GM18511 (cell line): ENCODE results near the gene PAK5.

ENCODE experiments used
- ATAC-seq: cut with Tn5 transposase; IDR thresholded peaks from one replicate; pipeline ENCODE4 v1.9.1; 2021; ENCODE audit warnings: mild to moderate bottlenecking, moderate library complexity; ENCODE audit not compliant: unreplicated experiment

Gene PAK5

DNA sequence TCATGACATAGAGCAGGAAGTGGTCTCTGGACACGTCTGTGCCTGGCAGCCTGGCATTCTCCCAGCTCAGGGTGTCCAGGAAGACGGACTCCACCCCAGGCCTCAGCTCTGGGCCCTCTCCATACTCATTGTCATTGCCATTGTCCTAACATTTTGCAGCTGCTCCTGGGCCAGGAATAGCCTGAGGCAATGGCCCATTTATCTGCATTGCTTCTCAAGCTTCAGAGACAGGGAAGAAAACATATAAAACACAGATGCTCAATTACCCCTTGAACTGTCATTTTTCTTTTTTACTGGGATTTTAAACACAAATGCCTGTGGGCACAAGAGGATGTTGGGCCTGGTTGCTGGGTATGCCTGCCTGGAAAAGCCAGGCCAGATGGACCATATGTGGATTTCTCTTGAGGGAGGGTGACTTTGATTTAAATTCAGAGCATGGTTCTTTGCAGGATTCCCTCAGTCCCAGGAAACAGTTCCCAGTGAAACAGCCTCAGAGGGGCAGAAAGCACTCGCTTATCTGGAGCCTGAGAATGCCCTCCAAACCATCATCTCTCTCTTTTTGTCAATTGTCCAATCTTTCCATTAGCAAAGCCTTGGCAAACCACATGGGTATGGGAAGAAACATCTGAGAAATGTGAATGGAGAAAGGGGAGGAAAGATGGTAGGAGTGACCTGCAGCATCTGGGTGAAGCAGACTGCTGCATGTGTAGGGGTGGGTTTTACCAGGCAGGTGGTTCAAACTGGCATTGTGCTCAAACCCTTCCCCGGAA is 306.6 kb downstream of the PAK5 start:
- no peak for ATAC-seq

DNA sequence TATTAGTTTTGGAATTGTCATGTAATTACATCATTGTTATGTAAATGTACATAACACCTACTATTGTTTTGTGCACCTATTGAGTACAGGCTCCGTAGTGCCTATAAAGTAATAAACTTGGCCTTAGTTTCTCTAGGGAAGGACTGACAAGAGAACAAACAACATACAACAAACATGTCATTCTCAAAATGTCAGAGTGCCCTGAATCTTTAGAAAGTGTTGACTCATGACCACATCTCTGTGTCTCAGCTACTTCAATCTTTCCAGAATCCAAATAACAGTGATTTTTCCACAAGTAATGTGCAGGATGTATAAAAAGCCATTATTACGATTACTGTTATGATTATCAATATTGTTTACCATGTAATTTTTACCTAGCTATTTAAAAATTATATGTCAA is 307.3 kb downstream of the PAK5 start:
- ATAC-seq: no peak

DNA sequence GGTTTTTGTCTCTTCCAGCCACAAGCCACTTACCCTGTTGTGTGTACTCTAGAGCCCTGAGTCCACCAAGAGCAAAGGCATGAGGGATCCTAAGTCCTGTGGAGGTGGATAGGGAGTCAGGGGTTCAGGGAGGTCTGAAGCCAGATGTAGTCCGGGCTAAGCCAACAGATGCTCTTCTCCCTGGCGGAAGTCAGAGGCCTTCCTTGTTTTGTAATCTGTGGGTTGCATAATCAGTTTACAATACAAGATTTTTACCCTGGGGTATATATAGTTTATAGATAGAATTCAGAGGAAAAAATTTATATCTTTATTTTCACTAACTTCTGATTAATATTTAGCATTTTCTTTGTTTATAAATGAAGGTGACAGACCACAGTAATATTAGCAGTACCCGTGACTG is 315.2 kb downstream of the PAK5 start:
- ATAC-seq: no peak

DNA sequence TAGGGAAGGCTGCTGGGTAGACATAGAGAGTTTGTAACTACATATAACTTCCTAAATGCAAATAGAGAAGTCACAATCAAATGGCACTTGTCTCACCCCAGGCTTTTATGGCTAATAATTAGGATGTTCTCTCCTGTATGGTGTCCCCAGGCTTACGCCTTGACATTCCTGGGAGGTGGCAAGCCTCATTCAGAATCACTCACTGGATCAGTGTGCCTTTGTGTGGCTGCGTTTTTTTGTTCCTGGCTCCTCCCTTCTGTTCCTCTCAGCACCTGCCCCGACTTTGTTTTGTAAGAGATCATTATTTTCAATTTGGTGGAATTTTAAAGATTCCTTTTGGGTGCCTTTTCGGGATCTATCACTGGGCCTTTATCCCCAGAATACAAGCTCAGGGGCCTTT is 318.8 kb downstream of the PAK5 start:
- ATAC-seq: no peak

DNA sequence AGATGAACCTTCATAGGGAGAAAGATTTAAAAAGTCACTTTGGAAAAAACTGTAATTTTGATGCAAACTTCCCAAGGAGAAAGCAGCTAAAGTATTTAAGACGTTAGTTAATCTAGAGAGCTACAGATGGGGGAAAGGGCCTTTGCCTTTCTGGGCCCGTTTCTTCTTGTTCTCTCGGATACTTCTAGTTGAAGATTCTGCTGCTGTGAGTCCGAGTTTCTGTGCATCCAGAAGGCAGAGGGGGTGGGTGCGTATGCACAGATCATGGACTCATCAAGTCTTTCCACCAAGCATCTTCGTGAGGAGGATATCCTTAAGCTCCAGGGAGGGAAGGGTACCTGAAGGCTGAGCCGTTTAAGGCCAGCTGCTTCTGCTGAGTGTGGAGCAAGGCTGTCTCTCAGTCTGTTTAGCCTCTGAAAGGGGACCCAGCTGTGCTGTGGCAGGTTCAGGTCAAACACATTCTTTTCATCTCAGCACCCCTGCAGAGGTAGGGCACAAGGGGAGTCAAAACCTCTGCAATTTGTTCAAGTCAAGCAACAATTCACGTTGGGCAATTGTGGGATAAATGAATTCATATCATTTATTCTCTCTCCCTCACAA is 320.2 kb downstream of the PAK5 start:
- no peak for ATAC-seq

DNA sequence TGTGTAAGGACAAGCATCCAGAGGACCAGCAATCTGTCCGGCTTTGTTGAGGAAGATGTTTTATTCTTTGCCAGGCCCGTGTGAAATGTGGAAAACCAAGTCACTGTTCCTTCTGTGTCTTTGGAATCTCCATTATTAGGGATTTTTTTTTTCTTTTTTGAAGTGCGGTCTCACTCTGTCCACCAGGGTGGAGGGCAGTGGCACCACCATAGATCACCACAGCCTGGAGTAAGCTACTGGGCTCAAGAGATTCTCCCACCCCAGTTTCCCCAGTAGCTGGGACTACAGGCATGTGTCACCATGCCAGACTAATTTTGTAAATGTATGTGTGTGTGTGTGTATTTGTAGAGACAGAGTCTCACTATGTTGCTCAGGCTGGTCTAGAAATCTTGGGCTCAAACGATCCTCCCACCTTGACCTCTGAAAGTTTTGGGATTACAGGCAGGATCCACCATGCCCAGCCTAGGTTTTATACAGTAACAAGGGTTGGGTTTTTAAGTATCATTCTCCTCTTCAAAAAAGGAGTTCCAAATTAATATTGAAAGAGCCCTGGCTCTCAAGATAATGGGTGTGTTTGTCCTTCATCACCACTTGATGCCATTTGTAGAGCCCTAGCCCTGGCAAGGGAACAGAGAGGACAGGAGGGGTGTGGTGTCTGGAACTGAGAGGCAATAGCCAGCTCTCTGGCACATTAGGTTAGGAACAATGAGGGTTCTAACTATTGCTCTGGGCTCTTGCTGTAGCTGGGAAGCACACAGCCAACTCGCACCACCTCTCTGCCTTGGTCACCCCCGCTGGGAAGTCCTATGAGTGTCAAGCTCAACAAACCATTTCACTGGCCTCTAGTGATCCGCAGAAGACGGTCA is 321.3 kb downstream of the PAK5 start:
- no peak for ATAC-seq

DNA sequence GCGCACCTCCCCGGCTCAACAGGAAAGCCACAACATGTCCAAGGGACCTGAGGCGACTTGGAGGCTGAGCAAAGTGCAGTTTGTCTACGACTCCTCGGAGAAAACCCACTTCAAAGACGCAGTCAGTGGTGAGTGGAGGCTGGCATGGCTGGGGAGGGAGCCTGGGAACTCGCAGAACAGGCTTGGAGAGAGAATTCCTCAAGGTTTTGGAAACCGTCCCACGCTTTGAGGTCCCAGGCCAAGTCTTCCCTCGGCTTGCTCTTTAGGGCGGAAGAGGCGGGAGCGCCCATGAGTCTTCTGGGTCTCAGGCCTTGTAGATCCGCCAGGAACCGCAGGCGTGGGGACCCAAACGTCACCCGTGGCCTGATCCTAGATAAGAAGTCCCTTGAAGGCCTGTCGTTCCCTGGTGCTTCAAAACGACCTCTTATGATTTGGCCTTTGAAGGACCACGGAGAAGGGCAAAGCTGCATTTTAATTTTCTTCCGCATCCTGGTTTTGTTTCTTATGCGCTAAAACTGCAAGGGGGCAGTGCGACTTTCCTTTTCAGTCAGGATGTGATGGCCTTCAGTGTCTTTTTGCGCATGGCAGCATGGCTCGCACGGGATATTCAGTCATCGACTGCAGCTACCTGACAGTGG is 322.5 kb downstream of the PAK5 start:
- ATAC-seq: no peak

DNA sequence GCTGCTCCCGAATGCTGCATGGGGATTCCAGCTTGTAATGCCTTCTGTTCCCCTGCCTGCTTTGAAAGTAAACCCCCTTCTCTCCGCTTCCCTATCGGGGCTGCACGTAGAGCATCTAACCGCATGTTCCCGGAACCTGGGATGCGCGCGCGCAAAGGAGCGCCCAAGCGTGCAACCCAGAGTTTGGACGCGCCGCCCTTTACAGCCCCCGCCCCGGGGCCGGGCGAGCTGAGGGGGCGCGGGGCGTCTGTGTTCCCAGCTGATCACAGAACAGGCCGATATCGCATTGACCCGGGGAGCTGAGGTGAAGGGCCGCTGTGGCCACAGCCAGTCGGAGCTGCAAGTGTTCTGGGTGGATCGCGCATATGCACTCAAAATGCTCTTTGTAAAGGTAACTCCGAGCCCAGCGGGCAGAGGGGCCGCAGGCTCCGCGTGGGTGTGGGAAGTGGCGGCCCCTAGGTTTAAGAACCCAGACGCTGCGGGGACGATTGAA is 323.1 kb downstream of the PAK5 start:
- no peak for ATAC-seq

DNA sequence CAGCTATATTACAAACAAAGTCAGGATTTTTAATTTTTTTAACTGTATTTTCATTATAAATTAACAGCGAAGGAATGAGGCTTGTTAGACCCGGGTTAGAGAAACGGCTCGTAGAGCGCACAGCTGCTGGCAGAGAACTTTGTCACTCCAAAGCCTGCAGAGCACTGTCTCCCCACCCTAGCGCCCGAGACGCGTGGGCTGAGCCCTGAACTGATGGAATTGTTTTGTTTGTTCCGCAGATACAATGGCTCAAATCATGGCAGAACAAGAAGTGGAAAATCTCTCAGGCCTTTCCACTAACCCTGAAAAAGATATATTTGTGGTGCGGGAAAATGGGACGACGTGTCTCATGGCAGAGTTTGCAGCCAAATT is 323.7 kb downstream of the PAK5 start:
- ATAC-seq: no peak

DNA sequence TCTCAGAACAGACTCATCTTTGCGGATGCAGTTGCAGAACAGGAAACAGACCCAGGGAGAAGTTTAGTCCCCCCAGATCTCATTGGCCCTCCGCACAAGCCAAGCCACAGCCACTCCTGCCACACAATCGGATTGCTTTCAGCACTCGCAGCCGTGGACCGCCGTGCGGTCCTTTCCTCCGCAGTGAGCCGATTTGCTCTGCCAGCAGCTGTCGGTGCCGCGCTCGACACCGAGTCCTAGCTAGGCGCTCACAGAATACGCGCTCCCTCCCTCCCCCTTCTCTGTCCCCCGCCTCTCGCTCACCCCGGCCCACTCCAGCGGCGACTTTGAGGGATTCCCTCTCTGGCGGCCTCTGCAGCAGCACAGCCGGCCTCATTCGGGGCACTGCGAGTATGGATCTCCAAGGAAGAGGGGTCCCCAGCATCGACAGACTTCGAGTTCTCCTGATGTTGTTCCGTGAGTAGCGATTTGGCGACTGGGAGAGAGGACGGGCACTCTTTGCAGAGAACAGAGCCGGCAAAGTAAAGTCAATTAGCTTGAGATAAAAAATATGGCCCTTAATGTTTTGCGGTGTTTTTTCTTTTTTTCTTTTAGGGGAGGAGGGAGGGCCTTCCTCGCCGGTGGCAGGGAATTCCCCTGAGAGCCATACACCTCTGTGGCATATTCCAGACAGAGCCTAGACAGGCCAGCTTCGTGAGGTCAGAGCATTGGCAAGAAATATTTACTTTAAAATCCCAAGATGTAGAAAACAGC is 324.2 kb downstream of the PAK5 start, which contains the start of gene LAMP5:
LAMP5 (plus strand) TSS at position 130 of the 753 bp plus-strand sequence; CDS start at position 393, 263 bp downstream.
- ATAC-seq: no peak

DNA sequence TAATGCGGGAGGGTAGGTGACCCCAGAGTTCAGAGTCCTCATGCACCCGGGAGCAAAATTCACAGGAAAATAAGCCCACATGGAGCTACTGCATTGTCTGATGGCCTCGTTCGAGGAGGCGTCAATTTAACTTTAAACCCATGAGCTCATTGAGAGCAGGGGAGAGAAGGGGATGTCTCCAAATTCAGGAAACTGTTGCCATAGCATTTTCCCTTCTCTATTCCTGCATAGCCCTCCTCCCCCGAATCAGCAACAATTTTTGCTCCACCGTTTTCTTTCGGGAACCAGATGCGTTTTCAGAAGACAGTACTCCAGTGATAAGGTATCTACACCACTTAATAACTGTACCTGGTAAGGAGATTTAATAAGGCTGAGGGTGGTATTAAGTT is 324.8 kb downstream of the PAK5 start:
- ATAC-seq: no peak

DNA sequence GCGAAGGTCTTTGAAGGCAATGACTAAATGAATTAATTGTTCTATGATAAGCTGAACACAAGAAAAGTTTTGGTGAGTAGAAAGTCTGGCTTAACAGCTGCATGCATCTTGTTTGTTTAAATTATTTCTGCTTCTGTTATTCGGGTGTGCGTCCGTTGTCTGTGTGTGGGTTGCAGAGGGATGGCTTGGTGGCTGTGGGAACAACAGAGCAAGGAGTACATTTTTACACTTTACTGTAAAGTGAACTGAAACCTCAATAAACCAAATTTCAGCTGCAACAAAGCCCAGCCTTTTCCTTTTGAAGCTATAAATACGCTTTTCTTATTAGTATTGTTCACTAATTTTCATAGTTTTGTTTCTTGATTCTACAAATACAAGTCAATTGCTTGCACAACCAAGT is 328.0 kb downstream of the PAK5 start:
- no peak for ATAC-seq

DNA sequence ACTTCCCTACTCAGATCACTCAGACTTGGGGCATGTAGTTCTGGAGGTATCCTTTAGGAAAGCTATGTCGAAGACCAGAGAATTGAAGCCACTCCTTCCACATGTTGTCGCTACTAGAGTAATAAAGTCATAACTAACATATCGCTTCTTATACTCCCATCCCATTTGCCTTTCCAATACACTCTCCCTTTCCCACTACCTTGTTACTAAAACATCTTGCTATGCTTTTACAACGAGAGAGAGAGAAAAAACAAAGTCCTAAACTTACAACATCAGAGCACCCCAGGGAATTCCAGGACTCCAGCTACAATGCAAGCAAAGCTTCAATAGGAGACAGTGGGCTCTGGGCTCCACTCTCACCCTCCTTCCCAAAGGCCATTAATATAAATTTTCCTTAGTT is 329.6 kb downstream of the PAK5 start:
- no peak for ATAC-seq

DNA sequence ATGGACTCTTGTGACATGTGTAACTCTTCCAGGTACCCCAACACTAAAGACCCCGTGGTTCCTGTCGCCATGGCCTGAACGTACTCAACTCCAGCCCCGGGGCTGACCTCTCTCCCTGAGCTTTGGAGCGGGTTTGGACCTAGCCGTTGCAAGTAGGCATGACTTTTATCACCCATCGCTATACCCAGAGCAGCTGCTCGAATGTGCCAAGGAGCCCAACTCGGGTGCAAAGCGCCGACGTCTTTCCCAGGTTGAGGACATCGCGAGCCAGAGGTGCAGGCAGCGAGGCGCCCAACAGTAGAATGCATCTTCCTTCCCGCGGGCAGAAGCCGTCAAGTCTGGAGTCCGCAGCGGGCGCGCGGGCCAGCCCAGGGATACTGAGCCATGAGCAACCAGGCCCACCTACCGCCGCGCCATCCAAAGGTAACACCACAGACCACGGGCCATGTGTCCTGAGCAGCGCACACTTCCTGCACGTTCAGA is 330.1 kb downstream of the PAK5 start:
- ATAC-seq: no peak

DNA sequence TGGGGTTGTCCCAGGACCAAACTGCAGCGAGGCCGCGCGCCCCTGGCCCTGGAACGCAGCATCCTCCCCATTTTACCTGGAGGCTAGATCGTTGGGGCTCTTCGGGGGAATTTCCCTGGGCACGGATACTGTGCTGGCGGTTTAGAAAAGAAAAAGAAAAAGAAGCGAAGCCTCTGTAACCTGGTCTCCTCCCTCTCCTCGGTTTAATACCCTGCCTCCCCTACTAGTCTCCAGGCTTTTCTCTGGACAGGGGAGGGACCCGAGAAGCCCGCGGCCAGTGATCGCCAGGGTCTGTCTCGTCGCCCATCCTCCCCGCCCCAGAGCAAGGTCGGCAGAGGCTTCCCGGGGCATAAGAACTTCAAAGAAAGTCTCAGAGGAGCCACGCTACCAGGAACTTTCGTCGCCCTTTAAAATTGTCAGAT is 330.6 kb downstream of the PAK5 start:
- no peak for ATAC-seq

DNA sequence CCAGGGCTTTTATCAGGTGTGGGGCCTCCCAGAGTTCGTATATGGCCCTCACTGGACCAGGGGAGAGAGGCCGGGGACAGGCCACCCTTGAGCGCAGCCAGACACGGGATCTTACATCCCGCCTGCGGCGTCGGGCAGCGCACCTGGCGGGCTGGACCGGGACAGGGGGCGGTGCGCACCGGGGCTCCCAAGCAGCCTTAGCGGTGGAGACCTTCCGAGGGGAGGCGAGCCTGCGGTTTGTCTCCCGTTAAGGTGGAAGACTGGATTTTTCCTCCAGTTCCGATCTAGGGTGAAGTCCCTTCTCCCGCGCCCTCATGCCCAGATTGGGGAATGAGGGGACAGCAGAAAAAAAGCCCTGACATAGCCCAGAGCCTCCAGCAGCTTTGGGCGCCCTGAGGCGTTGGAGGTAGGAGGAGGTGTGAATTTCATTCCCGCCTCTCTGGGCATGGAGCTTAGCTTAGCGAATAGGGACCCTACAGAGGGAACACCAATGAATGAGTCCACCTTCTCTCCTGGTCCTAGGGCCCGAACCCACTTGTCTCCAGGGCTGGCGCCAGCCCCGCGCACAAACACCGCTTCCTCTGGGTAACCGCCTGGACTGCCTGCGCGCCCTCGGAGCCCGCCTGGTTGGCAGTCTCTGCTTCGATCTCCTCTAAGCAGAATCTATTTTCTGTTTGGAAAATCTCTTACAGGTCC is 331.2 kb downstream of the PAK5 start:
- ATAC-seq: no peak

DNA sequence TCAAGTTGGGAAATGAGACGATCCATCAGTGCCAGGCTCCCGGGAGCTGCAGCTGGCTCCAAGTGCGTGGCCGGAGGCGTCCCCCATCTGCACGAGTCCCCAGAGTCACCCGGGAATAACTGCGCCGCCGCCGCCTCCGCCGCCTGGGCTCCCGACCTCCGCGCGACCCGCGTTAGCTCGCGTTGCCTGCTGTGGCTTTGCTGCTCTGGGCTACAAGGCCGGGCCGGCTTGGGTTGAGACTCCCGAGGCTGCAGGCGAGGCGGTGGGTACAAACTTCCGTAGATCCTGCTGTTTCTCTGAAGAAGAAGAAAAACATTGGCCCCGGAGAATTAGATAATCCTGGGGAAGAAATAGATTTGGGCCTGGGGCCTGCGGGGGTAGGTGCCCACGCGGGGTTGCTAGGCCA is 331.9 kb downstream of the PAK5 start:
- ATAC-seq: no peak

DNA sequence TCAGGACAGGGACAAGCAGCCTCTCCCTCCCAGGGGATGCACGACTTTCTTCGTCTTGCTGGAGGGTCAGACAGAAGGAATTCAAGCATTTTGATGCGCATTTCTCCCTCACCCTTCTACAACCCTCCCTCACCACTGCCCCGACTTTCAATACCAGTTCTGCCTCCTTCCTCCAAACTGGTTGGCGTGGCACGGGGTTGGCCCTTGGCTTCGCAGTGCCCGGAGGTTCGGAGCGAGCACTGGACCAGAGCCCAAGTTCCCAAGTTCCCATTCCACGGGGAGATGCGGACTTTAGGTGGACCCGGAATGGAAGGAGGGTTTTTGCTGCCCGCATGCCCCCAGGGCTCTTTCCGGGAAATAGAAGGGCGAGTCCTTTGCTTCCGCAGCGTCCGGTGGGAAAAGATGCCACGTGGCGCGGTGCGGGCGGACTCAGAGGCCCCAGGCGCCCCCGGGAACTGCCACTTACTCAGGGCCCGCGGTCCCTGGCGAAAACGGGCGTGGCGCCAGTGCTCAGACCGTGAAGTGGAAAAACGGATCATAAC is 332.5 kb downstream of the PAK5 start:
- no peak for ATAC-seq

DNA sequence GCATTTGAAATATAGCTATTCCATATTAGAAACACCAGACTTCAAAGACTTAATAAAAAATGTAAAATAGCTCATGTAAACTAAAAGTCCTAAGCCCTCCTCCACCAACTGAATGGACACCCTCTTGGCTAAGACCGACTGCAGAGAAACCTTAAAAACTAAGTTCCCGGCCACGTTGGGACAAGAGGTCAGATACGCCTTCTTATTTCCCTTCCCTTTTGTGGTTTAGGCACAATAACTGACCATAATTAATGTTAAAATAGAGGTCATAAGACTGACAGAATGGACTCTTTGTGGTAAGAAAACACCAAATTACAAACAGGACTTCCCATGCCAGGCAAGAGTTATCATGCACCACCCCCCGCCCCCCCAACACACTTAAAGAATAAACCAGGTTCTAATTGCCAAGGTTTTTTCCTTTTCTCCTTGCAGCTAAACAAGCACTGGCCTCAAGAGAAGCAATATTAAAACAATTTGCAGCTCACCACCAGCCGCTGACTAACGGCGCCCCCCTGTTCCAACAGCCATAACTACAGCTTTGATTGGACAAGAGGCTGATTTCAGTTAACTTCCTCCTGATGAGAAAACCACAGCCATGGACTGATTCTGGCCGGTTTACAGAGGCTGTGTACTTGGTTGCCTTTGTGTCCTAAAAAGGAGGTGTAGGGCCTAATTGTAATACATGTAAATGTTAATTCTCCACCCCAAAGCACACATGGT is 335.2 kb downstream of the PAK5 start:
- ATAC-seq: no peak
